Stimulated activated CD4-positive, alpha-beta T cell treated with anti-CD3 and anti-CD28 coated beads, Interleukin-4, amount 100 ng/mL, for 24 hours (primary cell): ENCODE results near the gene GBX1.

ENCODE experiments used
- DNase-seq: peaks from one replicate; pipeline ENCODE4 v3.0.0-alpha.2; 2020

GBX1 gene

DNA sequence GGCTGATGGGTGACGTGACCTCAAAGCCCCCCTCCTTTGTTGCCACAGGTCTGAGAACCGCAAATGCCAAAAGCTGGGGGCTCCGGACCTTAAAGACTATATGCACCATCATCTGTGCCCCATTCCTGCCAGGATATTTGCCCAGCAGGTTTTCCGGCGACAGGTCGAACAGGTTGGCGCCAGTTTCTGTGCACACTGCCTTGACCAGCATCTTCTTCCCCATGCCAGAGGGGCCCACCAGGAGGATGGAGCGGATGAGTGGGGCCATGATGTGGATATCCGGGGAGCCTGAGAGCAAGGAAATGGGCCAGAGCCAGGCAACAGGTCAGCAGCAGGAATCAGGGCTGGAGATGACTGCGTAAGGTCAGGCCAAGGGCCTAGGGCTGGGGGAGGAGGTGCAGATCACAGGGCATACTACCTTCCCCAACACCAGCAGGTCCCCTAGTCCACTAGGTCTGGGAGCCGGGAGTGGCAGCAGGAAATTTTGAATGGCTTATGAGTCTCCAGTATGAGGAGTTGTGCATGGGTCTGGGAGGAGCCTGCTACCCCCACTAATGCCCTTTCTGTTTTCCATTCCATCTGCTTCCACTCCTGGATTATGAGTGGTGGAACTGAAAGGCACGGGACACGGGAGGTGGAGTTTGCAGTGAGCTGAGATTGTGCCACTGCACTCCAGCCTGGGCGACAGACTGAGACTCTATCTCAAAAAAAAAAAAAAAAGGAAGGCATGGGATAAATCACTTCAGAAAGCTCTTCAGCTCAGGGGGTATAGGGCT is 25.9 kb upstream of the GBX1 start:
- no peak for DNase-seq

GRCh38 chr7:151192002-151192539 is 24.6 kb upstream of the GBX1 start:
- DNase-seq = no peak

DNA sequence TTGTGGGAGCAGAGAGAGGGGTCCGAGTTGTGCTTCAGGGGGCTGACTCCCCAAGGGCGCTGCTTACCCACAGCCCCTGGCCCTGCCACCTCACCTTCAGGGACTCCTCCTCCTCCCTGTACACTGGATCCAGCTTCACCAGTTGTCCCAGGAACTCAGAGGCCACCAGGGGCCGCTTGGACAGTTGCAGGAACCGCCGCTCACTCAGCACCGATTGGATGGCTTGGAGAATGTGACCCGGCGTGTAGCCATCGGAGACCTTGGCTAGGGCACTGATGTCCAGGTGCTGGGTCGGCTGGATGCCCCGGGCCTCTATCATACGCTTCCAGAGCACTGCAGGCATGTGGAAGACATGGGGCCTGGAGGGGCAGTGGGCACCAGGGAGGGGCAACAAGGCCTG is 24.1 kb upstream of the GBX1 start:
- no peak for DNase-seq

- no peak for DNase-seq
These were observed 21.5 kb upstream of the GBX1 start for GRCh38 chr7:151189038-151189437.

GRCh38 chr7:151188252-151188542 is 20.7 kb upstream of the GBX1 start:
- no peak for DNase-seq

DNA sequence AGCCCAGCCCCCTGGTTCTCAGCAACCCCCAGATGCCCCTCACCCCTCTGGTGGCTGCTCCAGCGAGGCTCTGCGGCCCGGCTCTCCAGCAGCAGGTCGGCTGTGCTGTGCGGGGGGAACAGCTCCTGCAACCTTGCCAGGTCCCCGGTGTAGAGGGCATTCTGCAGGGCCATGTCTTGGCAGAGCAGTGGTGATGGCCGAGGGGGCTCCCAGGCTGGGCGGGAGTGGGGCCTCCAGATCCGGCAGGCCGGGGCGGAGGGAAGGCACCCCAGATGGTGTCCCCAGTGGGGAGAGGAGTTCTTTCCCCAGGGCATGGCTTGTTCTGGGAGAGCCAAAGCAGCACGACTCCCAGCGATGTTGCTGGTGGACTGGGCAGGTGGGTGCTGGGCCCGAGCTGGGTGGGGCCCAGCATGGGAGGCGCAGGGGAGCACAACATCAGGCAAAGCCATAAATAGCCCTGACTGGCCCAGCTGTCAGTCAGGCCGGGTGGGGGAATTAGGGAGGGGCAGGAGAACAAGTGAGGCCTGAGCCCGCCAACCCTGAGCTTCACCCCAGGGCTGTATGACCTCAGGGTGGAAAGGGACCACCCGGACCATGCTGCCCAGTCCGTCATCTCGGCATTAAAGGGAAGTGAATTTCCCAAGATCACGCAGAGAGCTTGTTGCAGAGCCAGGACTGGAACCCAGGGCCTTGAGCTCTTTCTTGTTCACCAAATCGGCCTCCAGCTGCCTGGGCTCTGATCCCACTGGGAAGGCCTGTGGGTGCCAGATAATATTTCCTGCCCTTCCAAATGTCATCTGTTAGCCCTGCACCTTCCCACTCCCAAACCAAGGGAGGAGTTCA is 20.1 kb upstream of the GBX1 start:
- DNase-seq = no peak

GRCh38 chr7:151186640-151187408 is 19.3 kb upstream of the GBX1 start, which contains the start of gene ASB10:
TSS of gene ASB10 (minus strand) at chr7:151187250. CDS start at chr7:151187130, 120 bp downstream.
- no peak for DNase-seq

- DNase-seq = no peak
These were observed 18.5 kb upstream of the GBX1 start for GRCh38 chr7:151185762-151186639.

GRCh38 chr7:151181011-151181431 is 13.5 kb upstream of the GBX1 start:
- DNase-seq = no peak

- DNase-seq = no peak
These were observed 12.5 kb upstream of the GBX1 start for GRCh38 chr7:151179946-151180345.

- no peak for DNase-seq
These were observed 11.9 kb upstream of the GBX1 start for GRCh38 chr7:151179287-151179860.

- DNase-seq = no peak
These were observed 11.3 kb upstream of the GBX1 start for GRCh38 chr7:151178831-151179230.

- DNase-seq = no peak
These were observed 10.7 kb upstream of the GBX1 start for GRCh38 chr7:151178236-151178635.

DNA sequence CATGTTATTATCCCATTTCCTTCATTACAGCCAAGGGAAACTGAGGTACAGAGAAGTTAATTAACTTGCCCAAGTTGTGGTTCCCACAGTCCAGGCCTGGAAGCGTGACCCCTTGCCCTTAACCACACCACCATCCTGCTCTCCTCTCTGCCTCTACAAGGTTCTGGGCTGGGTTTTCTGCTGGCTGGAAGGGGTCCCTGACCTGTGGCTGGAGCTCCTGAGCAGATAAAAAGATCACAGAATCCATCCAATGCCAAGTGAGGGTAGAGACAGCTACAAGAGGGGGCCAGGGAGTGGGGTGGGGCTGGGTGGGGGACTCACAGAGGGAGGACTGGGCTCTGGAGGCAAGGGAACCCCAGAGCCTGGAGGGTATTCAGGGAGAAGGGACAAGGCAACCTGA is 9.8 kb upstream of the GBX1 start:
- DNase-seq = no peak

- DNase-seq = no peak
These were observed 8.9 kb upstream of the GBX1 start for GRCh38 chr7:151176401-151176800.

DNA sequence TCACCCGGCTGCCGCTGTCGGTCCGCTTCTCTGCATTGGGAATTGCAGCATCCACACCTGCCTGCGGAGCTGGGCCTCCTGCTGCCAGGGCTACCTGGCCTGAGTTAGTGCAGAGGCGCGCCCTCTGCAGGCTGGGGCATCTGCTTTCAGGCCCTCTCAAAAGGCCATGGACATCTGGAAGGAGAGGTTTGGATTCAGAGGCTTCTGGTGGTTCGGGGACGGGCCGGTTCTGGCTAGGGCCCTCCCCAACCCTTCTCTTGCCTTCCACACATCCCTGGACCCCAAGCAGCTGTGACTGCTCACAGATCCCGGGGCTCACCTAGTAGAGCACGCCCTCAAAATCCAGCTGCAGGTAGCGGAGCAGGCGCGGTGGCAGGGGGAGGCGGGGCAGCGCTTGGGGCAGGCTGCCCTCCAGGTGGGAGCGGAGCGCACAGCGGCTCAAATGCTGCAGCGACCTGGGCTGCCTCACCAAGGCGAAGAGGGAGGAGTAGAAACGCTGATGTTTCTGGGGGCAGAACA is 8.4 kb upstream of the GBX1 start:
- no peak for DNase-seq

DNA sequence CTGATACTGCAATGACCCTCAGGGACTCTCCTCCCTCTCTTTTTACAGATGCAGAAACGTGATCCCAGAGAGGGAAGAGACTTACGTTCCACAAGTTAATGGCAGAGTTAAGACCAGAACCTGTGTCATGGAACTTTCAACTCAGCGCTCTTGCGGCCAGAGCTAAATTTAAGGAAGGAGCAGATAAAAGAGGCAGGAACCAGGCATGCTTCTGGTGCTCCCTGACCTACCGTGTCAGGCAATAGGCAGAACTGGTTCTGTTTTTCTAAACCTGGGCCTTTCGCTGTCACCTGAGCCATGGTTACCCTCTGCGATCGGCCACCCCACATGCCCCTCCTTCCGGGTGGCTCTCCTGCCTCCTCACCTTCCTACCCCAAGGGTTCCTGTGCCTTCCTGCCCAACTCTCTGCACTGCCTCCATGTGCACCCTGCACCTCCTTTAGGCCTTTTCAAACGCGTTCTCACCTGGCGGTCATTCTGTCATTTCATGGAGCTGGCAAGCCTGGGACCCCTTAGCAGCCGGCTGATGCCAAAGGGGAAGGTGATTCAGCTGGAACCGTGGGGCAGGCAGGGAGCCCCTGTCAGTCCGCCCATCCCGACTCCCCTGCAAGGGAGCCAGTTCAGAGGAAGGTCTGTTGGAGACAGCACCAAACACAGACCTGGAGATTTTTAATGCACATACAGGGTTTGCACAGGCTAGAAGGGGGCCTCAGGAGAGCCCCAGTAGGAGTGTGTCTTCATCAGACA is 7.7 kb upstream of the GBX1 start:
- no peak for DNase-seq

DNA sequence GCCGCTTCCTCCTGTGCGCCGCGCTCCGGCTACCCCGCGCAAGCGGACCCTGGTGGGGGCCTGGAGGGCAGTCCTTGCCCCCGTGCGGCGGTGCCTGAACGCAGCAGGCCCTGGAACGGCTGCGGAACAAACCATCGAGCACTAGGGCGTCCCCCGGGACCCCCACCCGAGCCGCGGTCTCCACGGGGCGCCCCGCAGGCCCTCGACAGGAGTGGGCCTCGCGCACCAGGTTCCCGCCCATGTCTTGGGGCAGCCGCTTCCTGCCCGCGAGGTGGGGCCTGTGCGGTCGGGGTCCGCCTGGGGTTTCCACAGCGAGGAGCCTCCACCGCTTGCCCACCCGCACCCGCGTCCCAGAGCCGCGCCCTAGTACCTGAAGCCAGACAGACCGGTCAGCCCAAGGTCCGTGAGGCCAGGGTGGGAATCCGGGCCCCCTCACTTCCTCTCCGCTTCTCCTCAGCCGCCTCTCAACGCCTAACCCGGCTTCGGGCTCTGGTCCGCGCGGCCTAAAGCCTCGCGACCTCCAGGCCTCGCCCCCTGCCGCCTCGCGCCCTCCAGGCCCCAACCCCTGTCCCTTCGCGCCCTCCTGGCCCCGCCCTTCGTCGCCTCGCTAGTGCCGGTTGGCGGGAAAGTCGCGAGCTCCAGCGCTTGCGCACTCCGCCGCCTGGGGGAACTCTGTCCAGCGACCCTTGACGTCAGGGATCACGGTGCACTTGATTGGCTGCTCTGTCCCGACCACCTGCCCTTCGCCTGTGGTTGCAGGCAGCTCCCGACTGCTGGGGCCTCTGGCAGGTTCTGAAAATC is 7.0 kb upstream of the GBX1 start:
- peak; percentile 17 for DNase-seq

DNA sequence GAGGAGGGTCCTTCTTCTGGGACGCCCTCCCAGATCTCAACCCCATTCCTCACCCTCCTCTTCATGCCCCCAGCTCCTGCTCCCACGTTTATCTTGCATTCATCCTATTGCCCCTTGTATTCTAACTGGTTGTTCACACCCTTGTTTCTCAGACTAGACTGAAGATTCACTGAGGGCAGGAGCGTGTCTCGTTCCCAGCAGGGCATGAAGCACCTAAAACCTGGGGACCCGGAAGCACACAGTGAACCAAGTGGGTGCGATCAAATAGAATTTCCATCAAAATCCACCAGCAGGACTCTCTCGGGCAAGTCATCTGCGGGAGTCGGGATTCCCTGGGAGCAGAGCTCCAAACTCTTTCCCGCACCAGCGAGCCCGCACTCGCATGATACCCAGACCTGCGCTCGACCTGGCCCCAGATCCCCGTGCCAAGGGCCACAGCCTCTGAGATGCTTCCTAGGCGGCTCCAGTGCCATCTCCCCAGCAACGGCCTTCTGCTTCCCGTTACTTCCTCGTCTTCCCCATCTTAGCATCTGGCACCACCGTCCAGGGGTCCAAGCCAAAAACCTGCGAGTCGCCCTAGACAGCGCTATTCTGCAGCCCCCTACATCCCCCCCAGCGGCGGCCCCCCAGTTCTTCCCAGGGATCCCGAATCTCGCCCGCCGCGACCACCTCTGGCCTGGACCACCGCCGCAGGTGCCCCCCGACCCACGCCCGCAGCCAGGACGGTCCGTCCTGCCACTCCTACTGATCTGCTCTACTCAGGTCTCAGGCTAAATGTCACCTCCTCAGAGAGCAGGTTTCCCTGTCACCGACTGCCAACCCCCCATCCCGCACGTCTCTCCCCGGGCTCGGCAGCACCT is 6.1 kb upstream of the GBX1 start:
- no peak for DNase-seq
